A673 (cell line): Measurements from ENCODE around the gene TTC19.

Source experiments
- EZH2 ChIP-seq: fragments of 200-600 bp; sonication (generic); IDR thresholded peaks from 2 replicates; pipeline ENCODE4 v1.6.1; 2017; ENCODE audit warnings: borderline replicate concordance, low read depth, mild to moderate bottlenecking, mixed read lengths, antibody characterized with exemption, low read length; ENCODE audit not compliant: poor library complexity, severe bottlenecking
- TF ChIP-seq, protein P1 (sequence below): fragments of 300-800, 200-600 bp; sonication (generic); conservative IDR thresholded peaks from 2 replicates; pipeline ENCODE4 v1.5.1; 2017; ENCODE audit warnings: low read depth, mild to moderate bottlenecking, antibody characterized with exemption, low read length, moderate library complexity, mixed read lengths

DNA sequence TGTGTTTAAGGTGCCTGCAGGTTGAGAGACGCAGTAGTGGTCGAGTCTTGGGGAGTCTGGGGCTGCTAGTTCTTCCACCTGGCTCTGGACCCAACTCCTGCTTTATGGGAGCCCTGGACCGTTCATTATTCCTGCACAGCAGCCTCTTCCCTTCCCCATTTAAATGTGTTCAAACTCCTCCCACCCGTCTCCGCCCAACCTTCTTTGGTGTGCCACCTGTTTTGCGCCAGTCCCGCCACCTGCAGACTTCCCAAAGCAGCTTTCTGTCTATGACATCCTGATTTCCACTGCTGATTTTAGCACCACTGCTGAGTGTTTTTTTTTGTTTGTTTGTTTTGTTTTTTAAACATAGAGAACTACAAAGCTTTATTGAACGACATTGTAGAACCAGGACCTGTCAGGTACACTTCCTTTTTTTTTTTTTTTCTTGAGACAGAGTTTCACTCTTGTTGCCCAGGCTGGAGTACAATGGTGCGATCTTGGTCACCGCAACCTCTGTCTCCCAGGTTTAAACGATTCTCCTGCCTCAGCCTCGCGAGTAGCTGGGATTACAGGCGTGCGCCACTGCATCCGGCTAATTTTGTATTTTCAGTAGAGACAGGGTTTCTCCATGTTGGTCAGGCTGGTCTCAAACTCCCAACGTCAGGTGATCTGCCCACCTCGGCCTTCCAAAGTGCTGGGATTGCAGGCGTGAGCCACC lies 41.9 kb upstream of the TTC19 start:
- TF ChIP-seq, protein P1, sequence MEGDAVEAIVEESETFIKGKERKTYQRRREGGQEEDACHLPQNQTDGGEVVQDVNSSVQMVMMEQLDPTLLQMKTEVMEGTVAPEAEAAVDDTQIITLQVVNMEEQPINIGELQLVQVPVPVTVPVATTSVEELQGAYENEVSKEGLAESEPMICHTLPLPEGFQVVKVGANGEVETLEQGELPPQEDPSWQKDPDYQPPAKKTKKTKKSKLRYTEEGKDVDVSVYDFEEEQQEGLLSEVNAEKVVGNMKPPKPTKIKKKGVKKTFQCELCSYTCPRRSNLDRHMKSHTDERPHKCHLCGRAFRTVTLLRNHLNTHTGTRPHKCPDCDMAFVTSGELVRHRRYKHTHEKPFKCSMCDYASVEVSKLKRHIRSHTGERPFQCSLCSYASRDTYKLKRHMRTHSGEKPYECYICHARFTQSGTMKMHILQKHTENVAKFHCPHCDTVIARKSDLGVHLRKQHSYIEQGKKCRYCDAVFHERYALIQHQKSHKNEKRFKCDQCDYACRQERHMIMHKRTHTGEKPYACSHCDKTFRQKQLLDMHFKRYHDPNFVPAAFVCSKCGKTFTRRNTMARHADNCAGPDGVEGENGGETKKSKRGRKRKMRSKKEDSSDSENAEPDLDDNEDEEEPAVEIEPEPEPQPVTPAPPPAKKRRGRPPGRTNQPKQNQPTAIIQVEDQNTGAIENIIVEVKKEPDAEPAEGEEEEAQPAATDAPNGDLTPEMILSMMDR: no peak
- no peak for TF ChIP-seq EZH2
